OCI-LY3 (cell line): ENCODE data around the gene SLC6A11.

Experiments
- H2AFZ ChIP-seq: fragments of 200-600, 300-600 bp; shearing (Covaris generic); 2 replicates; pipeline ENCODE4 v1.6.0; 2014; ENCODE audit warnings: antibody characterized with exemption, low read depth, low read length
- H3K27ac ChIP-seq: fragments of 200-600, 300-600 bp; sonication (generic); 2 replicates; pipeline ENCODE4 v1.5.1; 2014; ENCODE audit warnings: mild to moderate bottlenecking, low read length, moderate library complexity, mixed read lengths
- H3K27me3 ChIP-seq: fragments of 200-600, 300-600 bp; sonication (generic); 2 replicates; pipeline ENCODE4 v1.6.1; 2014; ENCODE audit warnings: low read depth, low read length, mixed read lengths
- H3K36me3 ChIP-seq: fragments of 200-600, 300-600 bp; sonication (generic); replicated peaks from 2 replicates; pipeline ENCODE3; 2014; ENCODE audit warnings: low read depth, low read length, mixed read lengths
- H3K4me1 ChIP-seq: fragments of 300-600, 200-600 bp; sonication (generic); 2 replicates; pipeline ENCODE4 v1.6.1; 2014; ENCODE audit warnings: low read length, mixed read lengths
- H3K4me2 ChIP-seq: fragments of 200-600, 300-600 bp; sonication (generic); 2 replicates; pipeline ENCODE4 v1.6.1; 2014; ENCODE audit warnings: low read length, mixed read lengths
- H3K4me3 ChIP-seq: fragments of 300-600, 200-600 bp; sonication (generic); 2 replicates; pipeline ENCODE4 v1.5.1; 2014; ENCODE audit warnings: antibody characterized with exemption, mild to moderate bottlenecking, low read length, moderate library complexity
- H3K79me2 ChIP-seq: fragments of 300-600, 200-600 bp; shearing (Covaris generic); 2 replicates; pipeline ENCODE4 v1.6.1; 2014; ENCODE audit warnings: mild to moderate bottlenecking, low read length, mixed read lengths
- H3K9ac ChIP-seq: fragments of 300-600, 200-600 bp; shearing (Covaris generic); 2 replicates; pipeline ENCODE4 v1.6.0; 2014; ENCODE audit warnings: mild to moderate bottlenecking, low read length, moderate library complexity
- H3K9me3 ChIP-seq: fragments of 200-600, 300-600 bp; shearing (Covaris generic); 2 replicates; pipeline ENCODE4 v1.6.1; 2014; ENCODE audit warnings: low read length, mixed read lengths; ENCODE audit not compliant: insufficient read depth
- H4K20me1 ChIP-seq: fragments of 200-600, 300-600 bp; sonication (generic); 2 replicates; pipeline ENCODE4 v1.6.1; 2016; ENCODE audit warnings: low read length, mixed read lengths; ENCODE audit not compliant: insufficient read depth
- EZH2phosphoT487 ChIP-seq: fragments of 200-600 bp; shearing (Covaris generic); IDR thresholded peaks from 2 replicates; pipeline ENCODE4 v1.6.1; 2018; ENCODE audit warnings: antibody characterized with exemption, mixed run types, low read depth
- TF ChIP-seq, protein P1 (sequence below): fragments of 200-600, 300-600 bp; sonication (generic); IDR thresholded peaks from 2 replicates; pipeline ENCODE4 v1.5.1; 2014; ENCODE audit warnings: antibody characterized with exemption, low read length, low read depth

Gene SLC6A11

GRCh38 chr3:10928961-10929471 lies 113.0 kb downstream of the SLC6A11 start:
- Histone ChIP-seq H3K4me1 (no peaks in the 10 kb centered on the region), H3K9ac (no peak overlapping the region), H4K20me1 (no peaks in the 10 kb centered on the region), H3K27ac (no peak overlapping the region), H3K79me2 (no peaks in the 10 kb centered on the region), H3K36me3 (no peaks in the 10 kb centered on the region), H2AFZ (no peak overlapping the region), H3K27me3 (peaks cover 4% of the 10 kb centered on the region; the same call in 1 of the 2 replicates), H3K9me3 (no peaks in the 10 kb centered on the region), H3K4me2 (no peak overlapping the region), H3K4me3 (no peak overlapping the region)
- TF ChIP-seq, protein P1, sequence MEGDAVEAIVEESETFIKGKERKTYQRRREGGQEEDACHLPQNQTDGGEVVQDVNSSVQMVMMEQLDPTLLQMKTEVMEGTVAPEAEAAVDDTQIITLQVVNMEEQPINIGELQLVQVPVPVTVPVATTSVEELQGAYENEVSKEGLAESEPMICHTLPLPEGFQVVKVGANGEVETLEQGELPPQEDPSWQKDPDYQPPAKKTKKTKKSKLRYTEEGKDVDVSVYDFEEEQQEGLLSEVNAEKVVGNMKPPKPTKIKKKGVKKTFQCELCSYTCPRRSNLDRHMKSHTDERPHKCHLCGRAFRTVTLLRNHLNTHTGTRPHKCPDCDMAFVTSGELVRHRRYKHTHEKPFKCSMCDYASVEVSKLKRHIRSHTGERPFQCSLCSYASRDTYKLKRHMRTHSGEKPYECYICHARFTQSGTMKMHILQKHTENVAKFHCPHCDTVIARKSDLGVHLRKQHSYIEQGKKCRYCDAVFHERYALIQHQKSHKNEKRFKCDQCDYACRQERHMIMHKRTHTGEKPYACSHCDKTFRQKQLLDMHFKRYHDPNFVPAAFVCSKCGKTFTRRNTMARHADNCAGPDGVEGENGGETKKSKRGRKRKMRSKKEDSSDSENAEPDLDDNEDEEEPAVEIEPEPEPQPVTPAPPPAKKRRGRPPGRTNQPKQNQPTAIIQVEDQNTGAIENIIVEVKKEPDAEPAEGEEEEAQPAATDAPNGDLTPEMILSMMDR, result no peak
- TF ChIP-seq EZH2phosphoT487, result no peak

- Histone ChIP-seq H3K4me2 (no peak overlapping the region), H4K20me1 (no peaks in the 10 kb centered on the region), H3K36me3 (no peaks in the 10 kb centered on the region), H2AFZ (no peak overlapping the region), H3K4me1 (no peaks in the 10 kb centered on the region), H3K27ac (no peak overlapping the region), H3K9me3 (no peaks in the 10 kb centered on the region), H3K4me3 (no peak overlapping the region), H3K79me2 (no peaks in the 10 kb centered on the region), H3K9ac (no peak overlapping the region), H3K27me3 (no peaks in the 10 kb centered on the region)
- no peak for TF ChIP-seq EZH2phosphoT487
- TF ChIP-seq, protein P1, result no peak
These were observed 114.1 kb downstream of the SLC6A11 start for GRCh38 chr3:10929978-10930665.

DNA sequence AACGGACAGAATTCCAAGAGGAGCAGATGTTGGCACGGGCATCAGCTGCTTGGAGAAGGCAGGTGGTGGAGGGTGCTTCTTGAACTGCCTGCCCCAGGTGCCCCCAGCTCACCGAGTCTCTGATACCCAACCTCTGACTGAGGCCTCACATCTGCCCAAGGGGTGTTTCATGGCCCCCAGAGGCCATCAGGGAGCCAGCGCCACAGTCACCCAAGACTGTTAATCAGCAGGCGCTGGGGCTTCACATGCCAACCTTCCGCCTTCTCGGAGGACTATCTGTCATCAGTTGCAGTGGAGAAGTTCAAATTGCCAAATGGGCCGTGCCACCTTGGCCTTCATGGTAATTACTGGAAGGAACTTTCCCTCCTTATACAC lies 114.6 kb downstream of the SLC6A11 start:
- no peak for TF ChIP-seq EZH2phosphoT487
- TF ChIP-seq, protein P1, result no peak
- Histone ChIP-seq H3K4me1 (no peaks in the 10 kb centered on the region), H3K9ac (no peak overlapping the region), H3K27ac (no peak overlapping the region), H3K27me3 (no peaks in the 10 kb centered on the region), H3K9me3 (no peaks in the 10 kb centered on the region), H3K4me3 (no peak overlapping the region), H4K20me1 (no peaks in the 10 kb centered on the region), H3K36me3 (no peaks in the 10 kb centered on the region), H3K79me2 (no peaks in the 10 kb centered on the region), H2AFZ (no peak overlapping the region), H3K4me2 (no peak overlapping the region)

DNA sequence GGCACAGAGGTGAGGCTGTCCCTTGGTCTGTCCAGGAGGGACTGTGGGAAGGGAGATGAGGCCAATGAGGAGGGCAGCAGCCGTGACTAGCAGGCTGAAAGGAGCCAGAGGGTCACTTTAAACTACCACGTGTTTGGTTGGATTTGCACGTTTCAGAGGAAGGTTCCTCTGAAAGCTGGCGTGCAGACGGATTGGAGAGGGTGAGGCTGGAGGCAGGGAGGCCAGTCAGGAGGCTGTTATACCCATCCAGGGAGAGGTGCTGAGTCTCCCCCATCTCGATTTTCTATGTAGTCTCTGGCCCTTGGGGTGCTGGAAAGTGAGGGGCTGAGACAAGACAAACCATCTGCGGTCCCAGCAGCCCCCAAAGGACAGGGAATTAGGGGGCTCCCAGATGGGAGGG lies 116.6 kb downstream of the SLC6A11 start:
- Histone ChIP-seq H3K4me3 (no peak overlapping the region), H2AFZ (no peak overlapping the region), H3K9ac (no peak overlapping the region), H3K27me3 (0 out of 2 replicates have a peak, but pooled peaks cover 2% of the 10 kb centered on the region), H4K20me1 (no peaks in the 10 kb centered on the region), H3K27ac (no peak overlapping the region), H3K4me1 (no peaks in the 10 kb centered on the region), H3K4me2 (no peak overlapping the region), H3K36me3 (no peaks in the 10 kb centered on the region), H3K9me3 (no peaks in the 10 kb centered on the region), H3K79me2 (no peaks in the 10 kb centered on the region)
- TF ChIP-seq, protein P1, result no peak
- TF ChIP-seq EZH2phosphoT487, result no peak
